GM21367 (cell line): Measurements from ENCODE around the gene ARSA.
"Not testable (repeated sequence)": the region's sequence is repeated elsewhere in the genome, so short reads cannot be mapped to it uniquely, and the experiment has no call there.

Experiments used
- ATAC-seq: cut with Tn5 transposase; IDR thresholded peaks from one replicate; pipeline ENCODE4 v1.9.1; 2021; ENCODE audit not compliant: unreplicated experiment

The ARSA gene

GRCh38 chr22:50627642-50628542, at the start of gene ARSA:
Gene ARSA (minus strand): TSS chr22:50628152. CDS start chr22:50627779, 373 bp downstream.
- peak; percentile 49 for ATAC-seq

GRCh38 chr22:50676661-50677492, 48.9 kb upstream of the ARSA start:
- ATAC-seq, result no peak

- ATAC-seq, result no peak
These were observed 48.3 kb upstream of the ARSA start for GRCh38 chr22:50676180-50676636.

- no peak for ATAC-seq
These were observed 47.7 kb upstream of the ARSA start for GRCh38 chr22:50675553-50676179.

- ATAC-seq, result no peak
These were observed 46.9 kb upstream of the ARSA start for GRCh38 chr22:50674606-50675552.

- ATAC-seq, result no peak
These were observed 46.2 kb upstream of the ARSA start for GRCh38 chr22:50674130-50674500.

GRCh38 chr22:50673231-50674129, 45.5 kb upstream of the ARSA start:
- no peak for ATAC-seq

GRCh38 chr22:50672471-50673230, 44.7 kb upstream of the ARSA start, which contains the start of gene SHANK3:
Gene SHANK3 (plus strand): TSS chr22:50672823.
- no peak for ATAC-seq

- no peak for ATAC-seq
These were observed 44.1 kb upstream of the ARSA start for GRCh38 chr22:50672041-50672440.

GRCh38 chr22:50671641-50672040, 43.7 kb upstream of the ARSA start:
- ATAC-seq, result no peak

GRCh38 chr22:50670914-50671538, 43.1 kb upstream of the ARSA start:
- no peak for ATAC-seq

- no peak for ATAC-seq
These were observed 42.6 kb upstream of the ARSA start for GRCh38 chr22:50670513-50670912.

- ATAC-seq, result no peak
These were observed 37.8 kb upstream of the ARSA start for GRCh38 chr22:50665738-50666137.

GRCh38 chr22:50665212-50665611, 37.3 kb upstream of the ARSA start:
- no peak for ATAC-seq

- ATAC-seq, result no peak
These were observed 32.4 kb upstream of the ARSA start for GRCh38 chr22:50660306-50660705.

GRCh38 chr22:50659711-50660110, 31.8 kb upstream of the ARSA start:
- not testable (repeated sequence) for ATAC-seq

- ATAC-seq, result no peak
These were observed 30.0 kb upstream of the ARSA start for GRCh38 chr22:50657925-50658324.
